BE2C (cell line): Measurements from ENCODE around the gene ALDH3A2.

Source experiments
- DNase-seq: peaks from one replicate; pipeline ENCODE4 v3.0.0-alpha.2; 2020
- H3K27me3 ChIP-seq: fragments of 250-450 bp; sonication (Bioruptor Pico); 2 replicates; pipeline ENCODE4 v1.5.1; 2020; ENCODE audit warnings: mild to moderate bottlenecking
- H3K36me3 ChIP-seq: fragments of 250-450 bp; sonication (Bioruptor Pico); 2 replicates; pipeline ENCODE4 v1.5.1; 2020; ENCODE audit warnings: mild to moderate bottlenecking
- H3K4me1 ChIP-seq: fragments of 250-450 bp; sonication (Bioruptor Pico); 2 replicates; pipeline ENCODE4 v1.5.1; 2020
- H3K4me3 ChIP-seq: 2 replicates; pipeline ENCODE4 v1.5.1; 2011; ENCODE audit warnings: low read depth, low read length
- H3K9me3 ChIP-seq: fragments of 250-450 bp; sonication (Bioruptor Pico); 2 replicates; pipeline ENCODE4 v1.5.1; 2020
- TF ChIP-seq, protein P1 (sequence below): IDR thresholded peaks from 2 replicates; pipeline ENCODE4 v1.5.1; 2012; ENCODE audit warnings: mild to moderate bottlenecking, low read depth, low read length

Gene ALDH3A2

DNA sequence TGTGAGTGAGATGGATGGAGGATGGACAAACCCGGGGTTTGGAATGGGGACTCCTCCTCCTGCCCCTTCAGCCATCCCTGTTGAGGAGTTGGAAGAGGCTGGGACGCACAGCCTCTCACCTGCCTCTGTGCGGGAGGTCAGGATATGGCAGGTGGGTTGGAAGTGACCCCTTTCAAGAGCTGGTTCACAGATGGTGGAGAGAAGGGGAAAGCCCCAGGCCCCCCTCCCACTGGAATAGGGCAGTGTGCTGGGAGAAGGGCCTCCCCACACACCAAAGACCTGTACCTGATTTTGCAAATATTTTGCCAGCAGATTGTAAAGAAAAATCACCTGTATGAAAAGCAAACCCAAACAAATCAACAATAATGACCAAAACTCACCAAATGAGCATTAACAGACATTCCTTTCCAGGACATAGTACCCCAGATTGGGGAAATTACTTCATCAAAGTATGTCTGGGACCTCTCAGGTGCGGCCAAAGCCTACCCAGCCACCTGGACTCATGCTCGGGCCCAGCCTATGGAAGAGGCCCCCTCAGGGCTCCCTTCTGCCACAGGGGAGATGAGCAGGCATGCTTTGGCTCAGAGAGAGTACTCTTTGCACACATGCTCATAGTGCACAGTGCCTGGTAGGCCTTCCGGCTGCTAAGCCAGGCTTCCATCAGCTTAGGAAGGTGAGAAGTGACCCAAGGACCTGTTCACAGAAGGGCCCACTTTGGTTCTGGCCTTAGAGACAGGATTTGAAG is 60.1 kb downstream of the ALDH3A2 start:
- Histone ChIP-seq H3K36me3 (no peaks in the 10 kb centered on the region), H3K27me3 (no peaks in the 10 kb centered on the region), H3K9me3 (no peaks in the 10 kb centered on the region), H3K4me1 (no peaks in the 10 kb centered on the region), H3K4me3 (no peak overlapping the region)
- DNase-seq, result no peak
- TF ChIP-seq, protein P1, sequence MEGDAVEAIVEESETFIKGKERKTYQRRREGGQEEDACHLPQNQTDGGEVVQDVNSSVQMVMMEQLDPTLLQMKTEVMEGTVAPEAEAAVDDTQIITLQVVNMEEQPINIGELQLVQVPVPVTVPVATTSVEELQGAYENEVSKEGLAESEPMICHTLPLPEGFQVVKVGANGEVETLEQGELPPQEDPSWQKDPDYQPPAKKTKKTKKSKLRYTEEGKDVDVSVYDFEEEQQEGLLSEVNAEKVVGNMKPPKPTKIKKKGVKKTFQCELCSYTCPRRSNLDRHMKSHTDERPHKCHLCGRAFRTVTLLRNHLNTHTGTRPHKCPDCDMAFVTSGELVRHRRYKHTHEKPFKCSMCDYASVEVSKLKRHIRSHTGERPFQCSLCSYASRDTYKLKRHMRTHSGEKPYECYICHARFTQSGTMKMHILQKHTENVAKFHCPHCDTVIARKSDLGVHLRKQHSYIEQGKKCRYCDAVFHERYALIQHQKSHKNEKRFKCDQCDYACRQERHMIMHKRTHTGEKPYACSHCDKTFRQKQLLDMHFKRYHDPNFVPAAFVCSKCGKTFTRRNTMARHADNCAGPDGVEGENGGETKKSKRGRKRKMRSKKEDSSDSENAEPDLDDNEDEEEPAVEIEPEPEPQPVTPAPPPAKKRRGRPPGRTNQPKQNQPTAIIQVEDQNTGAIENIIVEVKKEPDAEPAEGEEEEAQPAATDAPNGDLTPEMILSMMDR, result no peak

DNA sequence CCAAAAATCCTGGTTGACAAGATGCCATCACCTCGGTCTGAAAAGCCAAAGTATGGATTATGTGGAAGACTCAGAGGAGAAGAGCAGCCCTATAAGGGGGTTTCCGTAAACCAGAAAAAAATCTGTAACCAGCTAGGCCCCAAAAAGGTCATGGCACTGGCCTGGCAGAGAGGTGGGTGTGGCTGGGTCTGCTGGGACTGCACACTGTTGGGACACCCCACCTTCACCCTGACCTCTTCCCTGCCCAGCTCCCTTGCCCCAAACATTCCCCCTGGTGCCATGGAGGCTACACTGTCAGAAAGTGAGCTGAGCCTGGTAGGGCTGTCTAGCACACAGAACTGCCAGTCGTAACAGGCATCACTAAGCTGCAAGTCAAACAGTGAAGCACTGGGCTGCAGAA is 61.3 kb downstream of the ALDH3A2 start:
- Histone ChIP-seq H3K4me3 (no peak overlapping the region), H3K4me1 (no peaks in the 10 kb centered on the region), H3K27me3 (no peaks in the 10 kb centered on the region), H3K9me3 (no peaks in the 10 kb centered on the region), H3K36me3 (no peaks in the 10 kb centered on the region)
- no peak for DNase-seq
- TF ChIP-seq, protein P1, result no peak

DNA sequence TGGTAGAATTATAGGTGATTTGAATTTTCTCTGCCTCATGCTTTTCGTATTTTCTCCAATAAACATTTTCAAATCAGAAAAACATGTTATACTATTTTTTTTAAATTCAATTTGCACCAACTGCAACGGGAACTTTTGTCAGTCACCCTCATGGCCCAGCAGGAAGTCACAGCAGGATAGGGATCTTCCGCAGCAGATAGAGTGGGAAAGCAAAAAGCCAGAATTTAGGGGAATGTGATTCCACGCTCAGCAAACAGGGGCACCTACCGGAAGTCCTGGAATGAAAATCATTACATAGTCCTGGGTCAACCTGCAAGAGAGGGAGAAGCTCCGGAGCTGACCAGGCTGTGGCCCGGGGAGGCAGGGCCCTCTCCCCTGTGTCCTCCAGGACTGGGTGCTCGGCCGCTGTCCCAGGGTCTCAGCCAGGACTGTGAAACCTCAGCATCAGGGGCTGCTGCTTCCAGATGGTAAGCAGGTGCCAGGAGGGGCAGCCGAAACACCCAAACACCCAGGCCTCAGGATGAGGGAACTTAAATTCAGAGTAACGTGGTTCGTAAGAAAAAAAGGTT is 64.0 kb downstream of the ALDH3A2 start:
- Histone ChIP-seq H3K4me1 (no peaks in the 10 kb centered on the region), H3K9me3 (no peaks in the 10 kb centered on the region), H3K36me3 (no peaks in the 10 kb centered on the region), H3K4me3 (no peak overlapping the region), H3K27me3 (no peaks in the 10 kb centered on the region)
- DNase-seq, result no peak
- TF ChIP-seq, protein P1, result no peak

GRCh38 chr17:19713462-19713861 is 64.9 kb downstream of the ALDH3A2 start:
- no peak for DNase-seq
- no peak overlapping the region for H3K4me3 ChIP-seq
- TF ChIP-seq, protein P1, result no peak
- no peaks in the 10 kb centered on the region for H3K27me3 ChIP-seq
- no peaks in the 10 kb centered on the region for H3K4me1 ChIP-seq
- H3K36me3 ChIP-seq, result no peaks in the 10 kb centered on the region
- no peaks in the 10 kb centered on the region for H3K9me3 ChIP-seq

DNA sequence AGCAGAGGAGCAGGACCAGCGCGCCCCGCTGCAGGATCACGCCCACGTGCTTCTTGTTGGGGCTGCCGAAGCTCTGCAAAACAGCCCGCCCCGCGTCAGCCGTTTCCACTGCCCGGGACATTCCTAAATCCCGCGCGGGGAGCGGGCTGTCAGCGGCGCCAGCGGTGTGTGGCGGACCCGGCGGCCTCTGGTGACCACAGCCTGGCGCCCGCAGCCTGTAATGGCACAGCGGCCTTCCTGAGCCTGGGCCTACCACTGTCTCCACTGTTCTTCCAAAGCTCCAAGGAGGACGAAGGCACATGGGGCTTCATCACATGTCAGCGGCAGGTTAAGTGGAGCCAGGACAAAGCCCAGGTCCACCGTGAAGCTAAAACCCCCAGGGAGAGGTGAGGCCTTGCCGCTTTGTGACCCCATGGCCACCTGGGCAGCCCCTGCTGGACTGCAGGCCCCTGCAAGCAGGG is 65.4 kb downstream of the ALDH3A2 start:
- no peak for DNase-seq
- Histone ChIP-seq H3K36me3 (no peaks in the 10 kb centered on the region), H3K4me3 (no peak overlapping the region), H3K27me3 (no peaks in the 10 kb centered on the region), H3K9me3 (no peaks in the 10 kb centered on the region), H3K4me1 (no peaks in the 10 kb centered on the region)
- TF ChIP-seq, protein P1, result no peak
